Right cardiac atrium (tissue), 5 donors: ENCODE data around the gene PHF2. TPM values are rescaled to one million over a fixed set of nuclear protein-coding genes. Genes with fewer than 3 reads are reported as not detected.

Source experiments
- ATAC-seq, 2 donors: fragments of 200-7000 bp; cut with Tn5 transposase; one replicate each; pipeline versions ENCODE4 v1.8.0 to v1.9.1; 2020; ENCODE audit warnings: moderate library complexity in 2 of 2, mild to moderate bottlenecking in 1 of 2
- DNase-seq, 3 donors: peaks; one replicate each; pipeline ENCODE4 v3.0.0-alpha.2; 2020
- H3K27ac ChIP-seq: one replicate; pipeline ENCODE4 v1.5.1; 2013; ENCODE audit warnings: mild to moderate bottlenecking, low read length, control low read depth, moderate library complexity
- H3K27me3 ChIP-seq: one replicate; pipeline ENCODE4 v1.6.1; 2013; ENCODE audit not compliant: control insufficient read depth, insufficient read depth
- H3K4me1 ChIP-seq: one replicate; pipeline ENCODE4 v1.6.1; 2013; ENCODE audit warnings: low read length; ENCODE audit not compliant: control insufficient read depth, insufficient read depth
- H3K4me3 ChIP-seq: one replicate; pipeline ENCODE4 v1.5.1; 2013; ENCODE audit warnings: low read length, control low read depth
- H3K9me3 ChIP-seq: one replicate; pipeline ENCODE4 v1.6.1; 2013; ENCODE audit warnings: low read length; ENCODE audit not compliant: control insufficient read depth
- WGBS: extraction: QIAGEN DNeasy Blood & Tissue Kit; methylation state at CpG from one replicate; pipeline ENCODE4 v1.1.7; 2013; 5-methylcytosine and 5-hydroxymethylcytosine counted together
- intact Hi-C, 4 donors: fragments of 100-400 bp; cut with DNase I; formaldehyde crosslinking; loops; one replicate each; pipeline versions ENCODE4 v1.11.0 to v1.14.0; 2022 to 2023
- polyA plus RNA-seq: library from polyadenylated mRNA; stranded (reverse); fragments of 200-250 nt; gene quantifications from one replicate; pipeline ENCODE4 v1.2.3, GENCODE V29; 2013
- total RNA-seq, 4 donors: library from RNA; stranded (reverse); fragmentation: NEBNext Ultra II Directional; extraction: Animal tissue kit (Norgen Biotek cat#: 25700); gene quantifications; one replicate each; pipeline ENCODE4 v1.2.1, GENCODE V29; 2021
- donor health status: healthy with polysubstance abuse.
- donor health status: DM: no; HTN: yes; CAD: no.
- donor health status: DM: no; HTN: no; CAD: no.
- donor health status: DM: no; HTN: yes; CAD: no; lungs with severe emphysema.
- donor health status: DM: yes; HTN: yes; CAD: no.

Gene PHF2
- total and polyA plus RNA-seq, 5 donors: 28.3 to 32.4 (median 31.4) TPM

DNA sequence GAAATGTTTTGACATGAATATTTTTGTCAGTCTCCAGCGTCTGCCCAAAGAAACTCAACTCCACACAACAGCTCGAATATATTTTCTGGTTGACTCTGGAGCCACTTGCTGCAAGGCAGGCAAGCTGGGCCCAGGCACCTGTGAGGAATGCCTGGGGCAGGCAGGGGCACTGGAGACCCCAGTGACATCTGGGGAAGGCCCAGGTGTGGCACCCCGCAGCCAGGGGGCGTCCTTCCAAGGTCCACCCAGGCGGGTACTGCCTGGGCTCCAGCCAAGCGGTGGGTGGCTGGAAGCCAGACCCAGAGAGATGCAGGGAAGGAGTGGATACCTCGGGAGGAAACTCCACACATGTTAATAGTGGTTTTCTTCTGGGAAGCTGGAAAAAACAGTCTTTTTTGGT is 125.9 kb downstream of the PHF2 start:
- Histone ChIP-seq H3K9me3 (no peaks in the 10 kb centered on the region), H3K4me1 (no peaks in the 10 kb centered on the region), H3K4me3 (no peak overlapping the region), H3K27me3 (no peaks in the 10 kb centered on the region), H3K27ac (no peak overlapping the region)
- intact Hi-C loops: no loop called here
- DNase-seq (no peak), ATAC-seq (no peak)
- WGBS: 79% methylated on average over 7 of the region's 7 CpGs

GRCh38 chr9:93708289-93708986 is 132.1 kb downstream of the PHF2 start:
- ATAC-seq: no peak
- no peaks in the 10 kb centered on the region for H3K4me1 ChIP-seq
- intact Hi-C loops: no loop called here
- peaks cover 2% of the 10 kb centered on the region for H3K9me3 ChIP-seq
- no peak overlapping the region for H3K4me3 ChIP-seq
- WGBS: 71% methylated on average over 8 of the region's 8 CpGs
- DNase-seq: no peak
- no peaks in the 10 kb centered on the region for H3K27me3 ChIP-seq
- no peak overlapping the region for H3K27ac ChIP-seq

DNA sequence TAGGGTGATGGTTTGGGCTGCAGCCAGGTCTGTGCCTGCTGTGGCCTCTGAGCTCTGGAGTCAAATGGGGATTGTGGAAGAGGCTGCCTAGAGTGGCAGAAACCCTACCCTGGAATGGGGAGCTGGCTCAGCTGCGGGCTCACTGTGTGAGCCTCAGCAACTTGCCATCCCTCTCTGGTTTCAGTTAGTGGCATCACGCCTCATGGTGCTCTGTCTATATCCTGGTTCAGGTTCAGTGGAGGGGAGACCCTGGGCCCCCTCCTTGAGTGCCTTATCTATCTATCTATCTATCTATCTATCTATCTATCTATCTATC is 132.6 kb downstream of the PHF2 start:
- no peak for ATAC-seq
- 91% methylated on average over 2 of the region's 2 CpGs for WGBS
- Histone ChIP-seq H3K27me3 (no peaks in the 10 kb centered on the region), H3K9me3 (peaks cover 2% of the 10 kb centered on the region), H3K4me3 (no peak overlapping the region), H3K27ac (no peak overlapping the region), H3K4me1 (no peaks in the 10 kb centered on the region)
- intact Hi-C loops: no loop called here
- DNase-seq: no peak

- DNase-seq (no peak), ATAC-seq (no peak)
- intact Hi-C loops: no loop called here
- H3K27me3 ChIP-seq: no peaks in the 10 kb centered on the region
- H3K9me3 ChIP-seq: peaks cover 2% of the 10 kb centered on the region
- no peak overlapping the region for H3K4me3 ChIP-seq
- 73% methylated on average over 2 of the region's 2 CpGs for WGBS
- no peaks in the 10 kb centered on the region for H3K4me1 ChIP-seq
- H3K27ac ChIP-seq: no peak overlapping the region
Observed at GRCh38 chr9:93709600-93710369, 133.4 kb downstream of the PHF2 start.

- H3K9me3 ChIP-seq: peaks cover 2% of the 10 kb centered on the region
- intact Hi-C loops: no loop called here
- no peak overlapping the region for H3K4me3 ChIP-seq
- no peak overlapping the region for H3K27ac ChIP-seq
- DNase-seq (no peak), ATAC-seq (no peak)
- WGBS: 89% methylated on average over 6 of the region's 6 CpGs
- H3K27me3 ChIP-seq: no peaks in the 10 kb centered on the region
- no peaks in the 10 kb centered on the region for H3K4me1 ChIP-seq
Observed at GRCh38 chr9:93710370-93710723, 134.0 kb downstream of the PHF2 start.

DNA sequence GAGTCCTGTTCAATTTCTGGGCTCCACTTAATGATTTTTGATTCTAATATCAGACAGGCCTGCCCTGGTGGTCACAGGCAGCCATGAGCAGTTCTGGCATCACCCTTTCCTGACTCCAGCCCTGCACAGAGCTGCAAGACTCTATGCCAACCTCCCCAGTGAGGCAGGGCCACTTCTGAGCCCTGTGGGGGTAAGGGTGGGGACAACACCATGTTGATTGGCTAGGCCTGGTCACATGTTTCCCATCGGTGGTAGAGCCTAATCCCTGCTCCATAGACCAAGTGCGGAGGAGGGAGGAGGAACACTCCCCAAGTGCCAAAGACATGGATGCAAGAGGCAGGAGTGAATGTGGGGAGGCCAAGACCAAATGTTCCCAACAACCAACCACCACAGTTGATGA is 134.6 kb downstream of the PHF2 start:
- DNase-seq: no peak
- intact Hi-C loops: no loop called here

GRCh38 chr9:93712896-93713295 is 136.5 kb downstream of the PHF2 start:
- Histone ChIP-seq H3K4me1 (no peaks in the 10 kb centered on the region), H3K9me3 (no peaks in the 10 kb centered on the region), H3K27me3 (no peaks in the 10 kb centered on the region), H3K27ac (no peak overlapping the region), H3K4me3 (no peak overlapping the region)
- ATAC-seq (no peak), DNase-seq (no peak)
- intact Hi-C loops: no loop called here
- WGBS: 83% methylated on average over 9 of the region's 9 CpGs

More for the DNA sequence above, 134.6 kb downstream of the PHF2 start:
- no peaks in the 10 kb centered on the region for H3K4me1 ChIP-seq
- WGBS: 92% methylated on average over 2 of the region's 2 CpGs
- peaks cover 2% of the 10 kb centered on the region for H3K9me3 ChIP-seq
- no peaks in the 10 kb centered on the region for H3K27me3 ChIP-seq
- ATAC-seq: no peak
- H3K27ac ChIP-seq: no peak overlapping the region
- H3K4me3 ChIP-seq: no peak overlapping the region

DNA sequence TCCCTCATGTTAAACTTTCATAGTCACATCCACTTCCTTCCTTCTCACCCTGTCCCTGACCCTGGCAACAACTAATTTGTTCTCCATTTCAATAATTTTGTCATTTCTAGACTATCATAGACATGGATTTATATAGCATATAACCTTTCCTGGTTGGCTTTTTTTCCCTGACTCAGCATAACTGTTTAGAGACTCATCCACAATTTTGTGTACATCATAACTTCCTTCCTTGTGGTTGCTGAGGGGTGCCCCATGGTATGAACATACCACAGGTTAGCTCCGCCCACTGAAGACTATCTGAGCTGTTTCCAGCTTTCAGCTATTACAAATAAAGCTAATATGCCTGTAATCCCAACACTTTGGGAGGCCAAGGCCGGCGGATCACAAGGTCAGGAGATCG is 137.3 kb downstream of the PHF2 start:
- ATAC-seq: no peak
- H3K4me3 ChIP-seq: no peak overlapping the region
- 85% methylated on average over 4 of the region's 4 CpGs for WGBS

DNA sequence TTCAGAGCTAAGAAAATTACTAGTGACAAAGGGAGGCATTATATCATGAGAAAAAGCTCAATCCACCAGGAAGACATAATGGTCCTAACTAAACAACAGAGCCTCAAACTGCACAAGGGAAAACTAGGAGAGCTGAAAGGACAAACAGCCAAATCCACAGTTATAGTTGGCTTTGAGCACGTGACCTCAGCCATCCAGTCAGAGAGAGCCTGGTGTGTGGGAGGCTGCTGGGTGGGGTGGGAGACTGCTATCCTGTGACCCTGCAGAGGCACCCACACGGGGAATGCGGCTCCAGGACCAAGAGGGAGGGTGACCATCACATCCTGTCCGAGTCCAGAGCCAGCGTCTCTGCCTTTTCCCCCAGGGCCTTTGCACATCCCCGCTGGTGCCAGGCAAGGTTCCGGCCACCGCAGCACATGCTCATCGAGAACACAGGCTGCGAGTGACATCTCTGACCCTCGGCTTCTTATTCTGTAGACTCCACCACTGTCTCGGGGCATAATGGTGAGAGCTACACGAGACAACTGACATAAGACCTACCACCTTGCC is 145.1 kb downstream of the PHF2 start:
- no peaks in the 10 kb centered on the region for H3K4me1 ChIP-seq
- DNase-seq (no peak), ATAC-seq (no peak)
- intact Hi-C loops: no loop called here
- no peak overlapping the region for H3K27ac ChIP-seq
- WGBS: 80% methylated on average over 13 of the region's 13 CpGs
- no peak overlapping the region for H3K4me3 ChIP-seq
- no peaks in the 10 kb centered on the region for H3K27me3 ChIP-seq
- no peaks in the 10 kb centered on the region for H3K9me3 ChIP-seq

More for the DNA sequence above, 137.3 kb downstream of the PHF2 start:
- H3K27ac ChIP-seq: no peak overlapping the region
- no peak for DNase-seq
- no peaks in the 10 kb centered on the region for H3K4me1 ChIP-seq
- intact Hi-C loops: no loop called here
- no peaks in the 10 kb centered on the region for H3K9me3 ChIP-seq
- H3K27me3 ChIP-seq: no peaks in the 10 kb centered on the region

GRCh38 chr9:93724852-93725251 is 148.5 kb downstream of the PHF2 start:
- WGBS: 76% methylated on average over 4 of the region's 4 CpGs
- no peak overlapping the region for H3K4me3 ChIP-seq
- H3K27ac ChIP-seq: no peak overlapping the region
- H3K27me3 ChIP-seq: no peaks in the 10 kb centered on the region
- intact Hi-C loops: no loop called here
- ATAC-seq (no peak), DNase-seq (no peak)
- no peaks in the 10 kb centered on the region for H3K4me1 ChIP-seq
- no peaks in the 10 kb centered on the region for H3K9me3 ChIP-seq

DNA sequence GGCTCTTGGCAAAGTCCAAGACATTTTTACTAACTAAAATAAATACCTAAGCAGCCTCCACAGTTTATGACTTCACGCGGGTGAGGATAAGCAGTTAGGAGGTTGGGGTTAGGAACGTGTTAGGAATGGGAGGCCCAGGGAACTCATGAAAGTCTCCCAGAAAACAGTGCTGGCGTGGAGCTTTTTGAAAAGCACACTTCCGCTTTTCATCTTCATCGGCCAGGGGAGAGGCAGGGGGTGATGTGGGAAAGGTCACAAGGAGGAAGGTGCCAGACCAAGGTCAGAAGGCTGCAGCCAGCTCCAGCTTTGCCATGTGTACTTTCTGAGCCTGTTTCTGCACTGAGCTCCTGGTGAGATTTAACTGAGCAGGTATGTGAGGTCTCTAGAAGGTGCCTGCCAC is 149.0 kb downstream of the PHF2 start:
- ATAC-seq: no peak
- intact Hi-C loops: no loop called here
- no peaks in the 10 kb centered on the region for H3K27me3 ChIP-seq
- H3K27ac ChIP-seq: no peak overlapping the region
- H3K4me1 ChIP-seq: no peaks in the 10 kb centered on the region
- 81% methylated on average over 6 of the region's 6 CpGs for WGBS
- no peak overlapping the region for H3K4me3 ChIP-seq
- no peak for DNase-seq
- no peaks in the 10 kb centered on the region for H3K9me3 ChIP-seq
